Esophagus muscularis mucosa (tissue), 4 donors: ENCODE results near the gene ABHD16A.

Experiments used
- EP300 ChIP-seq: sonication (generic); formaldehyde crosslinking; IDR thresholded peaks from one replicate; pipeline ENCODE4 v1.6.1; 2017; ENCODE audit warnings: antibody characterized with exemption
- POLR2AphosphoS5 ChIP-seq, 2 donors: sonication (generic); formaldehyde crosslinking; IDR thresholded peaks; one replicate each; pipeline ENCODE4 v1.6.1; 2017; ENCODE audit warnings: antibody characterized with exemption in 2 of 2
- TF ChIP-seq, protein P1 (sequence below), 3 experiments: fragments of 200-600 bp in 2 of 3; fragments of 450-650 bp in 1 of 3; sonication (generic) in 2 of 3; IDR thresholded peaks; one replicate each; pipeline ENCODE4 v1.5.1; 2017 to 2019; ENCODE audit warnings: antibody characterized with exemption in 3 of 3, mild to moderate bottlenecking in 2 of 3, moderate library complexity in 1 of 3

DNA sequence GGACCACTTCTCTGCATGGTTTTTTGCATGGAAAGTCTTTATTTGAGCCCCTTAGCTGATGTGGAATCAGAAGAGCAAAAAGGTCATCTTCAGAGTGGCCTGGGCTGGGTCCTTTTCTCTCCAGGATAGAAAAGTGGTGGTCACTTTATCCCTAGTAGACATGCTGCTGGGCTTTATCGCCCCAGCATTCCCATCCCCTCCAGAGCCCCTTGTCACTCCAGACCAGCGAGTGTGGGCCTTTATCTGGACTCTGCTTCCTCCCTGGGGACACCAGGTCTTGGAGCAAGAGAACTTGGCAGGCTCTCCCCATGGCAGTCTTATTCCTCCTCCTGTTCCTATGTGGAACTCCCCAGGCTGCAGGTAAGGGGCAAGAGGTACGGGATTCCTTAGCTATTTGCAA lies 3.5 kb upstream of the ABHD16A start, which contains the start of gene LY6G6F:
- TF ChIP-seq, protein P1, sequence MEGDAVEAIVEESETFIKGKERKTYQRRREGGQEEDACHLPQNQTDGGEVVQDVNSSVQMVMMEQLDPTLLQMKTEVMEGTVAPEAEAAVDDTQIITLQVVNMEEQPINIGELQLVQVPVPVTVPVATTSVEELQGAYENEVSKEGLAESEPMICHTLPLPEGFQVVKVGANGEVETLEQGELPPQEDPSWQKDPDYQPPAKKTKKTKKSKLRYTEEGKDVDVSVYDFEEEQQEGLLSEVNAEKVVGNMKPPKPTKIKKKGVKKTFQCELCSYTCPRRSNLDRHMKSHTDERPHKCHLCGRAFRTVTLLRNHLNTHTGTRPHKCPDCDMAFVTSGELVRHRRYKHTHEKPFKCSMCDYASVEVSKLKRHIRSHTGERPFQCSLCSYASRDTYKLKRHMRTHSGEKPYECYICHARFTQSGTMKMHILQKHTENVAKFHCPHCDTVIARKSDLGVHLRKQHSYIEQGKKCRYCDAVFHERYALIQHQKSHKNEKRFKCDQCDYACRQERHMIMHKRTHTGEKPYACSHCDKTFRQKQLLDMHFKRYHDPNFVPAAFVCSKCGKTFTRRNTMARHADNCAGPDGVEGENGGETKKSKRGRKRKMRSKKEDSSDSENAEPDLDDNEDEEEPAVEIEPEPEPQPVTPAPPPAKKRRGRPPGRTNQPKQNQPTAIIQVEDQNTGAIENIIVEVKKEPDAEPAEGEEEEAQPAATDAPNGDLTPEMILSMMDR (IDR thresholded peaks at IDR 0.05) = no peak
- TF ChIP-seq POLR2AphosphoS5 (IDR thresholded peaks at IDR 0.05) (no peak), EP300 (no peak)
